Measurements from ENCODE around the gene PARD3B. TPM values are rescaled to one million over a fixed set of nuclear protein-coding genes. Genes with fewer than 3 reads are reported as not detected.

Gene PARD3B
- total RNA-seq, 2 experiments from 2014 or later = 0.49 to 1.1 TPM

GRCh38 chr2:205297846-205298245 is 752.6 kb downstream of the PARD3B start:
- Mint-ChIP-seq H3K27ac (no peak overlapping the region), H3K9me3 (no peaks in the 10 kb centered on the region), H3K4me3 (no peak overlapping the region), H3K27me3 (no peaks in the 10 kb centered on the region), H3K36me3 (no peaks in the 10 kb centered on the region), H3K4me1 (no peaks in the 10 kb centered on the region)
- DNase-seq = no peak

GRCh38 chr2:205311201-205311600 is 765.9 kb downstream of the PARD3B start:
- Mint-ChIP-seq H3K4me1 (no peaks in the 10 kb centered on the region), H3K27me3 (no peaks in the 10 kb centered on the region), H3K9me3 (no peaks in the 10 kb centered on the region), H3K4me3 (no peak overlapping the region), H3K27ac (no peak overlapping the region), H3K36me3 (no peaks in the 10 kb centered on the region)
- DNase-seq = no peak

- H3K27ac Mint-ChIP-seq = no peak overlapping the region
- H3K36me3 Mint-ChIP-seq = no peaks in the 10 kb centered on the region
- no peaks in the 10 kb centered on the region for H3K27me3 Mint-ChIP-seq
- no peak for DNase-seq
- H3K4me1 Mint-ChIP-seq = no peaks in the 10 kb centered on the region
- no peak overlapping the region for H3K4me3 Mint-ChIP-seq
- H3K9me3 Mint-ChIP-seq = no peaks in the 10 kb centered on the region
Observed at GRCh38 chr2:205321231-205321630, 776.0 kb downstream of the PARD3B start.

GRCh38 chr2:205323929-205324328 is 778.7 kb downstream of the PARD3B start:
- no peak for DNase-seq
- Mint-ChIP-seq H3K27me3 (no peaks in the 10 kb centered on the region), H3K27ac (no peak overlapping the region), H3K36me3 (no peaks in the 10 kb centered on the region), H3K9me3 (no peaks in the 10 kb centered on the region), H3K4me3 (no peak overlapping the region), H3K4me1 (no peaks in the 10 kb centered on the region)

DNA sequence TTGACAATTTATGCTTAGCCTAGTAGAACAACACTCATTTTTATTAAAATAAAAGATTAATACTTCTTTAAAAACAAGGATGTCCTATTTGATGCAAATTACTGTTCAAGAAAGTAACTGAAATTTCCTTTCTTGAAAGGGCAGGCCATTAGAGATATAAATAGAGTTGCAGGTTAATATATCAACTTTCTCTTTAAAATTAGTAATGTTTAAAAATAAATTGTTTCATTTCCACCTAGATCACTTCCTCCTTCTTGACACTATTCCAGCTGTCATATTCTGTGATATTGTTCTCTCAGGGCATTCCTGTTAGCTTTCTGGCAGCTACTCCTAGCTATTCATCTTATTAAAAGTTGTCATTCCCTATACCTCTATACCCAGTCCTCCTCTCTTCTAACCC is 779.1 kb downstream of the PARD3B start:
- H3K27ac Mint-ChIP-seq = no peak overlapping the region
- no peaks in the 10 kb centered on the region for H3K36me3 Mint-ChIP-seq
- H3K9me3 Mint-ChIP-seq = no peaks in the 10 kb centered on the region
- H3K27me3 Mint-ChIP-seq = no peaks in the 10 kb centered on the region
- no peak for DNase-seq
- H3K4me1 Mint-ChIP-seq = no peaks in the 10 kb centered on the region
- H3K4me3 Mint-ChIP-seq = no peak overlapping the region

DNA sequence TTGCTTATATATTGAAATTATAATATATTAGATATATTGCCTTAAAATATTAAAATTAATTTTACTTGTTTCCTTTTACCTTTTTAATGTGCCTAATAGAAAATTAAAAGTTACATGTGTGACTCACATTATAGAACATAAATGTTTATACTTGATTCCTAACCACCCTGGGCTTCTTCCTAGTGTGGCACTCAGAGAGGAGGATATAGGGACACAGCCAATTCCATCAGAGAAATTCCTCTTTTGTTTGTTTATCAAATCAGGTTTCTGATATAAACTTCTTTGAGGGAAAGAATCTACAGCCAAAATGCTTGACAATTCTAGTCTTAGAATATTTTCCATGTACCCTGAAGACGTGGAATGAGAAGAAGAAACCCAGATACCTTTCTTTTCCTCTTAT is 788.1 kb downstream of the PARD3B start:
- no peak overlapping the region for H3K27ac Mint-ChIP-seq
- no peak for DNase-seq
- H3K4me1 Mint-ChIP-seq = no peaks in the 10 kb centered on the region
- H3K4me3 Mint-ChIP-seq = no peak overlapping the region
- no peaks in the 10 kb centered on the region for H3K27me3 Mint-ChIP-seq
- peaks cover 7% of the 10 kb centered on the region for H3K9me3 Mint-ChIP-seq
- peaks cover 8% of the 10 kb centered on the region for H3K36me3 Mint-ChIP-seq

GRCh38 chr2:205337274-205337673 is 792.0 kb downstream of the PARD3B start:
- Mint-ChIP-seq H3K27ac (no peak overlapping the region), H3K4me1 (no peaks in the 10 kb centered on the region), H3K36me3 (peaks cover 8% of the 10 kb centered on the region), H3K9me3 (peaks cover 11% of the 10 kb centered on the region), H3K4me3 (no peak overlapping the region), H3K27me3 (no peaks in the 10 kb centered on the region)
- no peak for DNase-seq

GRCh38 chr2:205338156-205338555 is 792.9 kb downstream of the PARD3B start:
- Mint-ChIP-seq H3K27me3 (no peaks in the 10 kb centered on the region), H3K9me3 (peaks cover 11% of the 10 kb centered on the region), H3K27ac (no peak overlapping the region), H3K4me1 (no peaks in the 10 kb centered on the region), H3K4me3 (no peak overlapping the region), H3K36me3 (peaks cover 8% of the 10 kb centered on the region)
- no peak for DNase-seq

GRCh38 chr2:205343103-205343502 is 797.8 kb downstream of the PARD3B start:
- peaks cover 3% of the 10 kb centered on the region for H3K9me3 Mint-ChIP-seq
- H3K4me3 Mint-ChIP-seq = no peak overlapping the region
- H3K4me1 Mint-ChIP-seq = no peaks in the 10 kb centered on the region
- H3K27ac Mint-ChIP-seq = no peak overlapping the region
- no peaks in the 10 kb centered on the region for H3K27me3 Mint-ChIP-seq
- no peaks in the 10 kb centered on the region for H3K36me3 Mint-ChIP-seq
- no peak for DNase-seq

- no peak overlapping the region for H3K4me3 Mint-ChIP-seq
- H3K4me1 Mint-ChIP-seq = no peaks in the 10 kb centered on the region
- H3K36me3 Mint-ChIP-seq = no peaks in the 10 kb centered on the region
- no peaks in the 10 kb centered on the region for H3K27me3 Mint-ChIP-seq
- H3K27ac Mint-ChIP-seq = no peak overlapping the region
- no peak for DNase-seq
- H3K9me3 Mint-ChIP-seq = peaks cover 3% of the 10 kb centered on the region
Observed at GRCh38 chr2:205346649-205347048, 801.4 kb downstream of the PARD3B start.

DNA sequence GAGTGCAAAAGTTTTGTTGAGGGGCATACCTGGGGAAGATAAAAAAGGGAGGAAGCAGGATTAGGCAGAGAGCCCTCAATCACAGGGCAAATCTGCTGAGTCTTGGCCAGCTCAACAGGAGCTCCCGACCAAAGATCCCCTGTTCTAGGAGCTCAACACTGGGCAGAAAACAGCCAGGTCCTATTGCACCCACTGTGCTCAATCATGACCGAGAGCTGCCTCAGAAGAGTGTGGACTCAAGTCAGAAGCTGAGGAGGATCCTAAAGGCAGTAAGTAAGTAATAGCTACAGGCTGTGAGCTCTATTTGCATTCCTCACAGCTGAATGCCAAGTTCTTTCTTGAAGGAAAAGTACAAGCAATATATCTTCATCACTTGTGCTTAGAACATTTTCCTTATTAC is 802.6 kb downstream of the PARD3B start:
- Mint-ChIP-seq H3K36me3 (no peaks in the 10 kb centered on the region), H3K27ac (no peak overlapping the region), H3K27me3 (peaks cover 3% of the 10 kb centered on the region), H3K9me3 (no peaks in the 10 kb centered on the region), H3K4me3 (no peak overlapping the region), H3K4me1 (no peaks in the 10 kb centered on the region)
- no peak for DNase-seq

GRCh38 chr2:205352094-205352493 is 806.8 kb downstream of the PARD3B start:
- Mint-ChIP-seq H3K27ac (no peak overlapping the region), H3K4me3 (no peak overlapping the region), H3K27me3 (peaks cover 3% of the 10 kb centered on the region), H3K4me1 (no peaks in the 10 kb centered on the region), H3K36me3 (no peaks in the 10 kb centered on the region), H3K9me3 (no peaks in the 10 kb centered on the region)
- DNase-seq = no peak

DNA sequence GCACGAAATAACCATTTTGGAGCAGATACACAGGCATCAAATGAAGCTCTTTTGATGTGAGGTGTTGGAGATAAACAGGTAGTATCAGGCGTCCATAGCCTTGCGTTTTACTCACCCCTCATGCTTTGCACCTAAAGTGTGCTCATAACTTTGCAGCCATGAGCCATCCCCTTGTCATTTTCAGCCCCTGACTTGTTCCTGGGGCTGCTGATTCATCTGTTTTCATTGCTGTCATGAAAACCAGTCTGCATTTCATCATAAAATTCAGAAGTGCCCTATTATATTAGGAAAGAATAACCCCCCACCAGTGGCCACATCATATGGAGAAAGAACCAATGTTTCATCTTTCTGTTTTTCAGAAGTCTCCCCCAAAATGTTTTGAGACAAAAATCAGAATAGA is 807.3 kb downstream of the PARD3B start:
- no peak overlapping the region for H3K27ac Mint-ChIP-seq
- peaks cover 3% of the 10 kb centered on the region for H3K27me3 Mint-ChIP-seq
- no peaks in the 10 kb centered on the region for H3K4me1 Mint-ChIP-seq
- no peak for DNase-seq
- no peak overlapping the region for H3K4me3 Mint-ChIP-seq
- no peaks in the 10 kb centered on the region for H3K36me3 Mint-ChIP-seq
- H3K9me3 Mint-ChIP-seq = no peaks in the 10 kb centered on the region

- DNase-seq = no peak
- Mint-ChIP-seq H3K4me3 (no peak overlapping the region), H3K27me3 (peaks cover 2% of the 10 kb centered on the region), H3K36me3 (no peaks in the 10 kb centered on the region), H3K9me3 (no peaks in the 10 kb centered on the region), H3K27ac (no peak overlapping the region), H3K4me1 (no peaks in the 10 kb centered on the region)
Observed at GRCh38 chr2:205357732-205358131, 812.5 kb downstream of the PARD3B start.

- H3K36me3 Mint-ChIP-seq = no peaks in the 10 kb centered on the region
- H3K4me1 Mint-ChIP-seq = no peaks in the 10 kb centered on the region
- DNase-seq = no peak
Observed at GRCh38 chr2:205358351-205358815, 813.1 kb downstream of the PARD3B start.

GRCh38 chr2:205361272-205361671 is 816.0 kb downstream of the PARD3B start:
- no peaks in the 10 kb centered on the region for H3K9me3 Mint-ChIP-seq
- no peak overlapping the region for H3K4me3 Mint-ChIP-seq
- no peaks in the 10 kb centered on the region for H3K4me1 Mint-ChIP-seq
- no peak overlapping the region for H3K27ac Mint-ChIP-seq
- H3K36me3 Mint-ChIP-seq = no peaks in the 10 kb centered on the region
- no peak for DNase-seq
- no peaks in the 10 kb centered on the region for H3K27me3 Mint-ChIP-seq

More at GRCh38 chr2:205358351-205358815, 813.1 kb downstream of the PARD3B start:
- Mint-ChIP-seq H3K27me3 (no peaks in the 10 kb centered on the region), H3K4me3 (no peak overlapping the region), H3K27ac (no peak overlapping the region), H3K9me3 (no peaks in the 10 kb centered on the region)

- Mint-ChIP-seq H3K9me3 (no peaks in the 10 kb centered on the region), H3K4me3 (no peak overlapping the region), H3K36me3 (no peaks in the 10 kb centered on the region), H3K27ac (no peak overlapping the region), H3K27me3 (no peaks in the 10 kb centered on the region), H3K4me1 (no peaks in the 10 kb centered on the region)
- DNase-seq = no peak
Observed at GRCh38 chr2:205361970-205362369, 816.7 kb downstream of the PARD3B start.

Data from activated naive CD8-positive, alpha-beta T cell treated with anti-CD3 and anti-CD28 coated beads for 36 hours (primary cell).